ENCODE measurements around the gene PCDHGA6. TPM values are rescaled to one million over a fixed set of nuclear protein-coding genes. Genes with fewer than 3 reads are reported as not detected.

The PCDHGA6 gene
- total RNA-seq, 1 donor = 3.9 TPM

DNA sequence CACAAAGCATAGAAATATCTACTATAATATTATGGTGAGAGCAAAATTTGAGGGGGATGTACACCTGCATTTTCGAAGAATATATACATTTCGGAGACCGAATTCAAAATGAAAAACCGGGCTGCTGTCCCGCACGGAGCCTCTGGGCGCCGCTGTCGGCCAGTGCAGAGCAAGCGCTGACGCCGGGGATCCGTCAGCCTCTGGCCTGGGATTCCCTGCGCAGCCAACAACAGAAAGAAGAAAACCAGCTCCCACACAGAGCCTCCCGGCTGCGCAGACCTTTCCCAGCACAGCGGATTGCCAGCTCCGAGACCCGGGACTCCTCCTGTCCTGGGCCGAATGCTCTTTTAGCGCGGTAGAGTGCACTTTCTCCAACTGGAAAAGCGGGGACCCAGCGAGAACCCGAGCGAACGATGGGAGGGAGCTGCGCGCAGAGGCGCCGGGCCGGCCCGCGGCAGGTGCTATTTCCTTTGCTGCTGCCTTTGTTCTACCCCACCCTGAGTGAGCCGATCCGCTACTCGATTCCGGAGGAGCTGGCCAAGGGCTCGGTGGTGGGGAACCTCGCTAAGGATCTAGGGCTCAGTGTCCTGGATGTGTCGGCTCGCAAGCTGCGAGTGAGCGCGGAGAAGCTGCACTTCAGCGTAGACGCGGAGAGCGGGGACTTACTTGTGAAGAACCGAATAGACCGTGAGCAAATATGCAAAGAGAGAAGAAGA, 34.3 kb downstream of the PCDHGA6 start, which contains the start of gene PCDHGB6:
PCDHGB6 (plus strand) TSS at position 232 of the 716 bp plus-strand sequence; CDS start at position 414, 182 bp downstream.

GRCh38 chr5:141412854-141413539, 39.3 kb downstream of the PCDHGA6 start, which contains the start of gene PCDHGA10:
Gene PCDHGA10, plus strand, starts transcription at chr5:141412987. Its CDS starts 189 bp downstream, at chr5:141413176.

GRCh38 chr5:141417494-141418172, 43.9 kb downstream of the PCDHGA6 start, which contains the start of gene PCDHGB7:
Gene PCDHGB7, plus strand, starts transcription at chr5:141417677. Its CDS starts 183 bp downstream, at chr5:141417860.

GRCh38 chr5:141420855-141421488, 47.3 kb downstream of the PCDHGA6 start, which contains the start of gene PCDHGA11:
Gene PCDHGA11, plus strand, starts transcription at chr5:141421051. Its CDS starts 177 bp downstream, at chr5:141421228.

Other genes starting within 250 kb of the PCDHGA6 start
- gene PCDHB5, start 238.7 kb upstream of the PCDHGA6 start, total RNA-seq = under 0.01 and 0.54 TPM in 2 replicates
- 0.11 and 0.39 TPM in 2 replicates for gene PCDHB6, start 223.8 kb upstream of the PCDHGA6 start, total RNA-seq
- 0.22 and 0.79 TPM in 2 replicates for gene PCDHB7, start 201.2 kb upstream of the PCDHGA6 start, total RNA-seq
- under 0.01 TPM in 1 of 2 replicates, not detected in the other for gene PCDHB8, start 196.1 kb upstream of the PCDHGA6 start, total RNA-seq
- under 0.01 and 0.11 TPM in 2 replicates for gene PCDHB16, start 191.5 kb upstream of the PCDHGA6 start, total RNA-seq
- gene PCDHB9, start 186.7 kb upstream of the PCDHGA6 start, total RNA-seq = 0.54 TPM in 1 of 2 replicates, not detected in the other
- 0.39 TPM in 1 of 2 replicates, not detected in the other for gene PCDHB10, start 181.5 kb upstream of the PCDHGA6 start, total RNA-seq
- 0.39 TPM in 1 of 2 replicates, not detected in the other for gene PCDHB11, start 174.3 kb upstream of the PCDHGA6 start, total RNA-seq
- under 0.01 and 0.11 TPM in 2 replicates for gene PCDHB12, start 165.2 kb upstream of the PCDHGA6 start, total RNA-seq
- 0.43 and 0.79 TPM in 2 replicates for gene PCDHB13, start 160.0 kb upstream of the PCDHGA6 start, total RNA-seq
- gene PCDHB14, start 150.5 kb upstream of the PCDHGA6 start, total RNA-seq = 0.22 and 1.2 TPM in 2 replicates
- gene PCDHB15, start 128.5 kb upstream of the PCDHGA6 start, total RNA-seq = 0.11 and 0.39 TPM in 2 replicates
- gene SLC25A2, start 69.8 kb upstream of the PCDHGA6 start, total RNA-seq = 0.22 and 0.39 TPM in 2 replicates
- gene TAF7, start 53.1 kb upstream of the PCDHGA6 start, total RNA-seq = 49.9 and 60.9 TPM in 2 replicates
- gene PCDHGA1, start 43.4 kb upstream of the PCDHGA6 start, total RNA-seq = 0.22 and 0.39 TPM in 2 replicates
- 0.43 and 1.2 TPM in 2 replicates for gene PCDHGA2, start 35.1 kb upstream of the PCDHGA6 start, total RNA-seq
- gene PCDHGA3, start 30.1 kb upstream of the PCDHGA6 start, total RNA-seq = 0.33 and 1.2 TPM in 2 replicates
- gene PCDHGB1, start 23.8 kb upstream of the PCDHGA6 start, total RNA-seq = 0.98 and 2.0 TPM in 2 replicates
- 1.5 and 2.7 TPM in 2 replicates for gene PCDHGA4, start 18.9 kb upstream of the PCDHGA6 start, total RNA-seq
- 0.33 and 2.4 TPM in 2 replicates for gene PCDHGB2, start 13.9 kb upstream of the PCDHGA6 start, total RNA-seq
- gene PCDHGA5, start 9.7 kb upstream of the PCDHGA6 start, total RNA-seq = 0.43 and 1.6 TPM in 2 replicates
- 3.1 and 5.9 TPM in 2 replicates for gene PCDHGB3, start 3.6 kb upstream of the PCDHGA6 start, total RNA-seq
- 2.8 and 5.5 TPM in 2 replicates for gene PCDHGA7, start 8.9 kb downstream of the PCDHGA6 start, total RNA-seq
- gene PCDHGB4, start 13.8 kb downstream of the PCDHGA6 start, total RNA-seq = 12.0 and 13.0 TPM in 2 replicates
- 1.2 and 3.5 TPM in 2 replicates for gene PCDHGA8, start 18.7 kb downstream of the PCDHGA6 start, total RNA-seq
- 13.7 and 15.4 TPM in 2 replicates for gene PCDHGB5, start 24.1 kb downstream of the PCDHGA6 start, total RNA-seq
- gene PCDHGA9, start 28.9 kb downstream of the PCDHGA6 start, total RNA-seq = 4.3 and 5.7 TPM in 2 replicates
- gene PCDHGB6, start 34.1 kb downstream of the PCDHGA6 start, total RNA-seq = 2.3 and 3.1 TPM in 2 replicates
- 4.4 and 9.4 TPM in 2 replicates for gene PCDHGA10, start 39.1 kb downstream of the PCDHGA6 start, total RNA-seq
- gene PCDHGB7, start 43.8 kb downstream of the PCDHGA6 start, total RNA-seq = 1.8 and 7.5 TPM in 2 replicates
- 6.2 and 9.0 TPM in 2 replicates for gene PCDHGA11, start 47.2 kb downstream of the PCDHGA6 start, total RNA-seq
- 6.7 and 8.2 TPM in 2 replicates for gene PCDHGA12, start 56.6 kb downstream of the PCDHGA6 start, total RNA-seq
- gene PCDHGC3, start 102.1 kb downstream of the PCDHGA6 start, total RNA-seq = 9.4 and 10.3 TPM in 2 replicates
- gene PCDHGC4, start 111.1 kb downstream of the PCDHGA6 start, total RNA-seq = 0.54 and 2.4 TPM in 2 replicates
- gene PCDHGC5, start 115.2 kb downstream of the PCDHGA6 start, total RNA-seq = 0.22 and 1.6 TPM in 2 replicates
- gene DIAPH1, start 245.1 kb downstream of the PCDHGA6 start, total RNA-seq = 34.2 and 47.4 TPM in 2 replicates

Data from placental epithelial cell (primary cell).